Neural cell (in vitro differentiated cells): ENCODE data around the gene ST3GAL5. TPM values are rescaled to one million over a fixed set of nuclear protein-coding genes. Genes with fewer than 3 reads are reported as not detected.

ENCODE experiments used
- H2AFZ ChIP-seq: fragments of 200-600, 300-800 bp; sonication (generic), shearing (Covaris generic); 2 replicates; pipeline ENCODE4 v1.6.0; 2014; ENCODE audit warnings: low read depth, mild to moderate bottlenecking, antibody characterized with exemption, low read length, moderate library complexity
- H3F3A ChIP-seq: fragments of 200-600 bp; shearing (Covaris generic); 2 replicates; pipeline ENCODE4 v1.6.1; 2016; ENCODE audit warnings: mild to moderate bottlenecking, moderate library complexity, mixed read lengths, antibody characterized with exemption, low read length; ENCODE audit not compliant: insufficient read depth, poor library complexity, severe bottlenecking
- H3K27ac ChIP-seq: fragments of 200-600, 300-800 bp; sonication (generic), shearing (Covaris generic); 2 replicates; pipeline ENCODE4 v1.5.1; 2014; ENCODE audit warnings: mild to moderate bottlenecking, low read length, moderate library complexity
- H3K27me3 ChIP-seq: fragments of 300-800, 200-600 bp; sonication (generic), shearing (Covaris generic); 2 replicates; pipeline ENCODE4 v1.6.0; 2014; ENCODE audit warnings: mild to moderate bottlenecking, low read depth, low read length, moderate library complexity; ENCODE audit not compliant: insufficient read depth
- H3K36me3 ChIP-seq: fragments of 300-800, 200-600 bp; sonication (generic), shearing (Covaris generic); 2 replicates; pipeline ENCODE4 v1.5.1; 2014; ENCODE audit warnings: mild to moderate bottlenecking, antibody characterized with exemption, low read length, moderate library complexity; ENCODE audit not compliant: insufficient read depth
- H3K4me2 ChIP-seq: fragments of 300-800, 200-600 bp; sonication (generic), shearing (Covaris generic); 2 replicates; pipeline ENCODE4 v1.6.0; 2014; ENCODE audit warnings: mild to moderate bottlenecking, low read length
- H3K4me3 ChIP-seq: fragments of 300-800, 200-600 bp; sonication (generic), shearing (Covaris generic); 2 replicates; pipeline ENCODE4 v1.5.1; 2014; ENCODE audit warnings: mild to moderate bottlenecking, low read length, moderate library complexity
- H3K79me2 ChIP-seq: fragments of 200-600 bp; shearing (Covaris generic); replicated peaks from 2 replicates; pipeline ENCODE4 v1.6.0; 2014; ENCODE audit warnings: mild to moderate bottlenecking, low read length, moderate library complexity; ENCODE audit not compliant: insufficient read depth
- H3K9ac ChIP-seq: fragments of 300-800, 200-600 bp; sonication (generic), shearing (Covaris generic); 2 replicates; pipeline ENCODE4 v1.6.1; 2016; ENCODE audit warnings: mild to moderate bottlenecking, low read length, mixed read lengths
- H3K9me2 ChIP-seq: fragments of 200-600 bp; shearing (Covaris generic); 2 replicates; pipeline ENCODE4 v1.6.1; 2016; ENCODE audit warnings: mild to moderate bottlenecking, low read length, mixed read lengths; ENCODE audit not compliant: insufficient read depth
- H3K9me3 ChIP-seq: fragments of 200-600, 300-800 bp; sonication (generic), shearing (Covaris generic); 2 replicates; pipeline ENCODE4 v1.6.1; 2016; ENCODE audit warnings: mild to moderate bottlenecking, mixed run types, low read length, moderate library complexity, mixed read lengths
- H4K20me1 ChIP-seq: fragments of 200-600 bp; shearing (Covaris generic); 2 replicates; pipeline ENCODE4 v1.6.1; 2016; ENCODE audit warnings: mild to moderate bottlenecking, mixed run types; ENCODE audit not compliant: insufficient read depth
- CTCF ChIP-seq: fragments of 450-650 bp; IDR thresholded peaks from 2 replicates; pipeline ENCODE4 v1.5.1; 2014; ENCODE audit warnings: antibody characterized with exemption, mild to moderate bottlenecking, moderate library complexity; ENCODE audit not compliant: poor library complexity, severe bottlenecking
- EP300 ChIP-seq: fragments of 450-650 bp; conservative IDR thresholded peaks from 2 replicates; pipeline ENCODE4 v1.6.1; 2014; ENCODE audit warnings: antibody characterized with exemption, mild to moderate bottlenecking, moderate library complexity; ENCODE audit not compliant: poor library complexity, severe bottlenecking
- EZH2 ChIP-seq: fragments of 200-600, 300-800 bp; shearing (Covaris generic), sonication (generic); IDR thresholded peaks from 2 replicates; pipeline ENCODE4 v1.6.1; 2014; ENCODE audit warnings: antibody characterized with exemption, low read length, borderline replicate concordance, mild to moderate bottlenecking; ENCODE audit not compliant: insufficient read depth, poor library complexity, severe bottlenecking
- MXI1 ChIP-seq: fragments of 450-650 bp; conservative IDR thresholded peaks from 2 replicates; pipeline ENCODE4 v1.6.1; 2014; ENCODE audit warnings: antibody characterized with exemption, mild to moderate bottlenecking; ENCODE audit not compliant: poor library complexity, severe bottlenecking
- POLR2AphosphoS5 ChIP-seq: IDR thresholded peaks from 2 replicates; pipeline ENCODE4 v1.6.1; 2012
- RAD21 ChIP-seq: fragments of 450-650 bp; conservative IDR thresholded peaks from 2 replicates; pipeline ENCODE4 v1.6.1; 2014; ENCODE audit warnings: antibody characterized with exemption, mild to moderate bottlenecking, moderate library complexity
- SMC3 ChIP-seq: fragments of 450-650 bp; conservative IDR thresholded peaks from 2 replicates; pipeline ENCODE4 v1.6.1; 2014; ENCODE audit warnings: antibody characterized with exemption, mild to moderate bottlenecking, moderate library complexity; ENCODE audit not compliant: poor library complexity
- TAF1 ChIP-seq: IDR thresholded peaks from 2 replicates; pipeline ENCODE4 v1.6.1; 2012; ENCODE audit warnings: low read depth
- polyA minus RNA-seq: library from RNA; depleted of rRNA, polyadenylated mRNA; stranded (reverse); fragments of >200 nt; gene quantifications from 2 replicates; pipeline ENCODE4 v1.2.3, GENCODE V29; 2014
- polyA plus RNA-seq: library from polyadenylated mRNA; depleted of rRNA; stranded (reverse); fragments of >200 nt; gene quantifications from 2 replicates; pipeline ENCODE4 v1.2.3, GENCODE V29; 2014
- TF ChIP-seq, protein P1 (sequence below): IDR thresholded peaks from 2 replicates; pipeline ENCODE4 v1.6.1; 2012; ENCODE audit warnings: borderline replicate concordance

Gene ST3GAL5
- 55.6 and 58.1 TPM in 2 replicates for polyA plus RNA-seq
- 47.8 and 48.2 TPM in 2 replicates for polyA minus RNA-seq

- Histone ChIP-seq H3K9ac (peak within 1 kb of the TSS; percentile 71), H3K4me3 (peak within 1 kb of the TSS; percentile 93)
Measured at GRCh38 chr2:85888684-85889626, at the start of gene ST3GAL5. ST3GAL5 (minus strand) TSS chr2:85888990; CDS start chr2:85888905, 85 bp downstream.

GRCh38 chr2:85938456-85938855 is 49.7 kb upstream of the ST3GAL5 start:
- Histone ChIP-seq H3K79me2 (no peaks in the 10 kb centered on the region), H3K27ac (no peak overlapping the region), H3K9ac (no peak overlapping the region), H4K20me1 (no peaks in the 10 kb centered on the region), H3K9me3 (no peaks in the 10 kb centered on the region), H3K36me3 (no peaks in the 10 kb centered on the region), H3K4me2 (no peak overlapping the region), H3K4me3 (no peak overlapping the region), H3K9me2 (no peaks in the 10 kb centered on the region), H3F3A (no peaks in the 10 kb centered on the region), H3K27me3 (no peaks in the 10 kb centered on the region), H2AFZ (no peak overlapping the region)
- no peak for TF ChIP-seq MXI1
- no peak for TF ChIP-seq EP300
- no peak for TF ChIP-seq EZH2
- TF ChIP-seq, protein P1, sequence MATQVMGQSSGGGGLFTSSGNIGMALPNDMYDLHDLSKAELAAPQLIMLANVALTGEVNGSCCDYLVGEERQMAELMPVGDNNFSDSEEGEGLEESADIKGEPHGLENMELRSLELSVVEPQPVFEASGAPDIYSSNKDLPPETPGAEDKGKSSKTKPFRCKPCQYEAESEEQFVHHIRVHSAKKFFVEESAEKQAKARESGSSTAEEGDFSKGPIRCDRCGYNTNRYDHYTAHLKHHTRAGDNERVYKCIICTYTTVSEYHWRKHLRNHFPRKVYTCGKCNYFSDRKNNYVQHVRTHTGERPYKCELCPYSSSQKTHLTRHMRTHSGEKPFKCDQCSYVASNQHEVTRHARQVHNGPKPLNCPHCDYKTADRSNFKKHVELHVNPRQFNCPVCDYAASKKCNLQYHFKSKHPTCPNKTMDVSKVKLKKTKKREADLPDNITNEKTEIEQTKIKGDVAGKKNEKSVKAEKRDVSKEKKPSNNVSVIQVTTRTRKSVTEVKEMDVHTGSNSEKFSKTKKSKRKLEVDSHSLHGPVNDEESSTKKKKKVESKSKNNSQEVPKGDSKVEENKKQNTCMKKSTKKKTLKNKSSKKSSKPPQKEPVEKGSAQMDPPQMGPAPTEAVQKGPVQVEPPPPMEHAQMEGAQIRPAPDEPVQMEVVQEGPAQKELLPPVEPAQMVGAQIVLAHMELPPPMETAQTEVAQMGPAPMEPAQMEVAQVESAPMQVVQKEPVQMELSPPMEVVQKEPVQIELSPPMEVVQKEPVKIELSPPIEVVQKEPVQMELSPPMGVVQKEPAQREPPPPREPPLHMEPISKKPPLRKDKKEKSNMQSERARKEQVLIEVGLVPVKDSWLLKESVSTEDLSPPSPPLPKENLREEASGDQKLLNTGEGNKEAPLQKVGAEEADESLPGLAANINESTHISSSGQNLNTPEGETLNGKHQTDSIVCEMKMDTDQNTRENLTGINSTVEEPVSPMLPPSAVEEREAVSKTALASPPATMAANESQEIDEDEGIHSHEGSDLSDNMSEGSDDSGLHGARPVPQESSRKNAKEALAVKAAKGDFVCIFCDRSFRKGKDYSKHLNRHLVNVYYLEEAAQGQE = no peak
- no peak for TF ChIP-seq SMC3
- no peak for TF ChIP-seq POLR2AphosphoS5

More at GRCh38 chr2:85888684-85889626, at the start of gene ST3GAL5:
- no peaks in the 10 kb centered on the region for H3K9me2 ChIP-seq
- H3K27ac ChIP-seq = peak within 1 kb of the TSS; percentile 67
- H3K27me3 ChIP-seq = no peaks in the 10 kb centered on the region
- no peaks in the 10 kb centered on the region for H4K20me1 ChIP-seq
- no peaks in the 10 kb centered on the region for H3F3A ChIP-seq
- TF ChIP-seq RAD21 (peak; percentile 53), CTCF (peak; percentile 87), MXI1 (peak; percentile 18), EZH2 (no peak), POLR2AphosphoS5 (no peak), EP300 (no peak), TAF1 (no peak), SMC3 (peak; percentile 54)
- TF ChIP-seq, protein P1 = no peak
- H3K4me2 ChIP-seq = peak within 1 kb of the TSS; percentile 93
- H3K36me3 ChIP-seq = no peaks in the 10 kb centered on the region
- H3K9me3 ChIP-seq = no peaks in the 10 kb centered on the region
- peak within 1 kb of the TSS; percentile 80 for H2AFZ ChIP-seq
- H3K79me2 ChIP-seq = peaks cover 6% of the 10 kb centered on the region
